OCI-LY1 (cell line): Measurements from ENCODE around the gene FAM227A.

ENCODE experiments used
- CTCF ChIP-seq: fragments of 200-600 bp; sonication (generic), shearing (Covaris generic); IDR thresholded peaks from 2 replicates; pipeline ENCODE4 v1.5.1; 2017; ENCODE audit warnings: mild to moderate bottlenecking, antibody characterized with exemption, low read length, moderate library complexity, mixed read lengths
- EZH2 ChIP-seq: fragments of 200-600 bp; sonication (generic), shearing (Covaris generic); IDR thresholded peaks from 2 replicates; pipeline ENCODE4 v1.8.0; 2017; ENCODE audit warnings: borderline replicate concordance, mixed run types, mild to moderate bottlenecking, antibody characterized with exemption, low read length, moderate library complexity, mixed read lengths

GRCh38 chr22:38698407-38699094 is 42.4 kb upstream of the FAM227A start:
- no peak for TF ChIP-seq CTCF
- no peak for TF ChIP-seq EZH2
